Measurements from ENCODE around the gene ERICH6.

ERICH6 gene

DNA sequence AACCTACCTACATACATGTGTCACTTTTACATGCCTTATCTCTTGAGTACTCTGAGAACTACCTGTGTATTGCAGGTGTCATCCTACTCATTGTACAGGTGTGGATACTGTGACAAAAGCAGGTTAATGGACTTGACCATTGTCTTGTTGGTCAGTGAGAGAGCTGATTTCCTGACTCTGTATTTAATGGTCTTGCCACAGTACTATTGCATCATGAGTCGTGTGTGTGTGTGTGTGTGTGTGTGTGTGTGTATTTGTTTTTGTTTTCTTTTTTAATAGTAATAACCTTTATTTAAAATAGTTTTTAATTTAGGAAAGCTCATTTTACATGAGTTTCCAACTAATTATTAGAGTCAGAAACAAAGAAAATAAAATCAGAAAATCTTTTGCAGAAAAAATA is 92.9 kb downstream of the ERICH6 start:
- ChIA-PET CTCF (interaction anchor here (0.7 kb wide), 1 partner anchor 111 kb away, joined by 3 read pairs; no protein-coding TSS in a partner anchor), POLR2A (no interaction called here)
- Histone ChIP-seq H3K27ac (ENCODE audit: extremely low read depth, low read depth, low read length) (no peak overlapping the region), H3K36me3 (ENCODE audit: control insufficient read depth in 2 of 2, insufficient read depth in 1 of 2, low read length in 2 of 2) (peaks cover 0 to 8% of the 10 kb centered on the region in 2 experiments; a peak in 2 of 3 replicates), H3K4me1 (ENCODE audit: control insufficient read depth, insufficient read depth, low read length) (peaks cover 3% of the 10 kb centered on the region; the same call in 1 of the 2 replicates), H3K9me3 (ENCODE audit: control insufficient read depth, insufficient read depth, low read depth, low read length) (no peaks in the 10 kb centered on the region), H3K4me3 (ENCODE audit: low read depth, low read length) (no peak overlapping the region)
- no peak for TF ChIP-seq ZNF654 (tag by site-specific recombination; IDR thresholded peaks at IDR 0.05; ENCODE audit: low read depth)
- TF ChIP-seq, protein P1, sequence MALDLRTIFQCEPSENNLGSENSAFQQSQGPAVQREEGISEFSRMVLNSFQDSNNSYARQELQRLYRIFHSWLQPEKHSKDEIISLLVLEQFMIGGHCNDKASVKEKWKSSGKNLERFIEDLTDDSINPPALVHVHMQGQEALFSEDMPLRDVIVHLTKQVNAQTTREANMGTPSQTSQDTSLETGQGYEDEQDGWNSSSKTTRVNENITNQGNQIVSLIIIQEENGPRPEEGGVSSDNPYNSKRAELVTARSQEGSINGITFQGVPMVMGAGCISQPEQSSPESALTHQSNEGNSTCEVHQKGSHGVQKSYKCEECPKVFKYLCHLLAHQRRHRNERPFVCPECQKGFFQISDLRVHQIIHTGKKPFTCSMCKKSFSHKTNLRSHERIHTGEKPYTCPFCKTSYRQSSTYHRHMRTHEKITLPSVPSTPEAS (tag by site-specific recombination; IDR thresholded peaks at IDR 0.05): peak; percentile 70

DNA sequence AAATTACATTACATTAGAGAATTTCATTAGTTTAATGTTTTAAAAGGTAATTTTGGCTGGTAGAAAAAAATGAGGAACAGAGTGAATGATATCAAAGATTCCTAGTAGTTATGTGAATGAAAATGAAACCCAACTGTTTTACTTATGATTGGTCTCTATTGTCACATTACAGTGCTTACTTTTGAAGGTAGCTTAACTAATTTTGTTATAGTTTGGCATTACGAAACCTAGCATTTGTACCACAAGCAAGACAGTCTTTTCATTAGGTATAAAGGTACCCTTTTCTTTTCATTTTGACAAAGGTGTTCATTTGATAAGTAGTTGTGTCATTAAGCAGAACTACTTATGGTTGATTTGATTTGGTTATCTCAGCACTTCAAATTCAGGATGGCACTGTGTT is 93.7 kb downstream of the ERICH6 start:
- TF ChIP-seq, protein P2, sequence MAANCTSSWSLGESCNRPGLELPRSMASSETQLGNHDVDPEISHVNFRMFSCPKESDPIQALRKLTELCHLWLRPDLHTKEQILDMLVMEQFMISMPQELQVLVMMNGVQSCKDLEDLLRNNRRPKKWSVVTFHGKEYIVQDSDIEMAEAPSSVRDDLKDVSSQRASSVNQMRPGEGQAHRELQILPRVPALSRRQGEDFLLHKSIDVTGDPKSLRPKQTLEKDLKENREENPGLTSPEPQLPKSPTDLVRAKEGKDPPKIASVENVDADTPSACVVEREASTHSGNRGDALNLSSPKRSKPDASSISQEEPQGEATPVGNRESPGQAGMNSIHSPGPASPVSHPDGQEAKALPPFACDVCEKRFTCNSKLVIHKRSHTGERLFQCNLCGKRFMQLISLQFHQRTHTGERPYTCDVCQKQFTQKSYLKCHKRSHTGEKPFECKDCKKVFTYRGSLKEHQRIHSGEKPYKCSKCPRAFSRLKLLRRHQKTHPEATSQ (tag by site-specific recombination; IDR thresholded peaks at IDR 0.05): no peak
- TF ChIP-seq ZNF777 (tag by site-specific recombination; IDR thresholded peaks at IDR 0.05; ENCODE audit: borderline replicate concordance) (no peak), ZNF354C (tag by site-specific recombination; IDR thresholded peaks at IDR 0.05; ENCODE audit: borderline replicate concordance, low read depth) (no peak)
- Histone ChIP-seq H3K9me3 (ENCODE audit: control insufficient read depth, insufficient read depth, low read depth, low read length) (no peaks in the 10 kb centered on the region), H3K27ac (ENCODE audit: extremely low read depth, low read depth, low read length) (no peak overlapping the region), H3K4me3 (ENCODE audit: low read depth, low read length) (no peak overlapping the region), H3K36me3 (ENCODE audit: control insufficient read depth in 2 of 2, insufficient read depth in 1 of 2, low read length in 2 of 2) (peaks cover 0 to 10% of the 10 kb centered on the region in 2 experiments; a peak in 2 of 3 replicates), H3K4me1 (ENCODE audit: control insufficient read depth, insufficient read depth, low read length) (peaks cover 3% of the 10 kb centered on the region; the same call in 1 of the 2 replicates)
- CTCF ChIA-PET: no interaction called here
- POLR2A ChIA-PET: no interaction called here
